Activated T-helper 9 cell treated with anti-CD3 and anti-CD28 coated beads, Interleukin-2, amount 50 U/mL, for 16 hours (primary cell): ENCODE results near the gene SLC16A13.
"Not testable (repeated sequence)": the region's sequence is repeated elsewhere in the genome, so short reads cannot be mapped to it uniquely, and the experiment has no call there.

Experiments
- DNase-seq: peaks from one replicate; pipeline ENCODE4 v3.0.0-alpha.2; 2020; ENCODE audit warnings: low read depth

The SLC16A13 gene, protein sequence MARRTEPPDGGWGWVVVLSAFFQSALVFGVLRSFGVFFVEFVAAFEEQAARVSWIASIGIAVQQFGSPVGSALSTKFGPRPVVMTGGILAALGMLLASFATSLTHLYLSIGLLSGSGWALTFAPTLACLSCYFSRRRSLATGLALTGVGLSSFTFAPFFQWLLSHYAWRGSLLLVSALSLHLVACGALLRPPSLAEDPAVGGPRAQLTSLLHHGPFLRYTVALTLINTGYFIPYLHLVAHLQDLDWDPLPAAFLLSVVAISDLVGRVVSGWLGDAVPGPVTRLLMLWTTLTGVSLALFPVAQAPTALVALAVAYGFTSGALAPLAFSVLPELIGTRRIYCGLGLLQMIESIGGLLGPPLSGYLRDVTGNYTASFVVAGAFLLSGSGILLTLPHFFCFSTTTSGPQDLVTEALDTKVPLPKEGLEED

DNA sequence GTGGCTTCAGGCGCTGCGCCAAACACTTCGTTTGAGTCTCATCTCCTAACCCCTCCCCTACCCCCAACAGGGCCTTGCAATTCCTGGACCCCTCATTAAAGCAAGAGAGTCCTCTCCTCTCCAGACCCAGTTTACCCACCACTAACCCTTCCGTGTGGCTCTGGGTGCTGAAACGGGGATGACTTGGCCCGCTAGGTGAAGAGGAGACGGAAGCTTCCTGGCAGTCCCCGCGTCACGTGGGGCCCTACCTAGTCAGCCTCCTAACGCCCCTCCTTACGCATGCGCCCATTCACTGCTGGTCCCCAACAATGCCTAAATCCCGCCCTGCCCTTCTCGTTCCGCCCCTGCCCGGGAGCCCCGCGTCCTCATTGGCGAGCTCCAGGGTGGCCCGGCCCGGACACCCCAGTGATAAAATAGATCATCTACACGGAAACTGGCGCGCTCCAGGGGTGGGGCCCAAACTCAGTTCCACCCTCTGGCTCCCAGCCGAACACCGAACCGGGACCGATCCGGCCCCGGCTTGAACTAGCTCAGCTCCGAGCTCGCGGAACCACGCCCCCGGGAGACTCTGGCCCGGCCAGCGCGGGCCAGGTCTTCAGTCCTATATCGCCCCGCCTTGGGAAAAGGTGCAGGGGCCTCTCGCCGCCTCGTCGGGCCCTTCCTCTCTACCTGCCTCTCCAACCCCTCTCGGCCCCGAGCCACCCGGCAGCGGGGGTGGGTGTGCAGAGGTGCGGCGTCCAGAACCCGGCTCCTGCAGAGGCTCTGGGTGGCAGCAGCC lies at the start of gene SLC16A13:
Gene SLC16A13 (plus strand): TSS at position 425 of the 778 bp plus-strand sequence. CDS start 368 bp downstream, outside the sequence.
- peak; percentile 96 for DNase-seq

DNA sequence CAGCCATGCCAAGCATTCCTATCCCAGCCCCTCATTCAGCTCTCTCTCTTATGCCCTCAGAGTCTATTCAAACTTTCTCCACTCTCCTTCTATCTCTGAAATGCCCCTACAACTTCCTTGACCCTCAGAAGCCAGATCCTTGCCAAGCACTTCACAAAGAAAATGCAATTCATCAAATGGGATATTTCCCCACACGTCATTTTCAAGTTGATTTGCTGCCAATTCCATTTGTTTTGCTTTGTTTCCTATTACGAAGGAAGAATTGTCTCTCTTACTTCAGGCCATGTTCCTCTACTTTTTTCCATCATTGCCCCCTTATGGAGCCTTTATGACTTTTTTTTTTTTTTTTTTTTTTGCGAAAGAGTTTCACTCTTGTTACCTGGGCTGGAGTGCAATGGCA lies 49.1 kb upstream of the SLC16A13 start:
- DNase-seq: no peak

DNA sequence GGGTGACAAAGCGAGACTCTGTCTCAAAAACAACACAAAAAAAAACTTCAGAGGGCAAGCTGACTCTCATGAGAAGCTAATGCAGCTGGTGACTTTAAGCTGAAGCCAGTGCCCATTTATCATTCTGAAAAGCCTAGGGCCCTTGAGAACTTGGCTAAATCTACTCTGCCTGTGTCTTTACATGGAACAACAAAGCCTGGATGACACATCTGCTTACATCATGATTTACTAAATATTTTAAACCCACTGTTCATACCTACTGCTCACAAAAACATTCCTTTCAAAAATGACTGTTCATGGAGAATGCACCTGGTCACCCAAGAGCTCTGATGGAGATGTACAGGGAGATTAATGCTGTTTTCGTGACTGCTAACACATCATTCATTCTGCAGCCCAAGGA lies 46.0 kb upstream of the SLC16A13 start:
- no peak for DNase-seq

DNA sequence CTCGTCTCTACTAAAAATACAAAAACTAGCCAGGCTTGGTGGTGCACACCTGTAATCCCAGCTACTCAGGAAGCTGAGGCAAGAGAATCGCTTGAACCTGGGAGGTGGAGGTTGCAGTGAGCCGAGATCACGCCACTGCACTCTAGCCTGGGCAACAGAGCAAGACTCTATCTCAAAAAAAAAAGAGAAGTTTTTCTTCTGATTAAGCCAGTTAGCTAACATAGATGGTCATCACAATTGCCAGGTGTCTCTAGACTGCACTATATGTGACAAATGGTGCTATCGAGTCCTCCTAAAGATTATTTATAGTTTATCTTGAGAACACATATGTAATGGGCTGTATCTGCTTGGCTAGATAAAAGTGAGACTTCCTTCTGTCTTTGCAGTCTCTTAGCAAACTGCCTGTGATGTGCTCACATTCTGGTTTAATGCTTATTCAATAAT lies 42.2 kb upstream of the SLC16A13 start:
- not testable (repeated sequence) for DNase-seq

DNA sequence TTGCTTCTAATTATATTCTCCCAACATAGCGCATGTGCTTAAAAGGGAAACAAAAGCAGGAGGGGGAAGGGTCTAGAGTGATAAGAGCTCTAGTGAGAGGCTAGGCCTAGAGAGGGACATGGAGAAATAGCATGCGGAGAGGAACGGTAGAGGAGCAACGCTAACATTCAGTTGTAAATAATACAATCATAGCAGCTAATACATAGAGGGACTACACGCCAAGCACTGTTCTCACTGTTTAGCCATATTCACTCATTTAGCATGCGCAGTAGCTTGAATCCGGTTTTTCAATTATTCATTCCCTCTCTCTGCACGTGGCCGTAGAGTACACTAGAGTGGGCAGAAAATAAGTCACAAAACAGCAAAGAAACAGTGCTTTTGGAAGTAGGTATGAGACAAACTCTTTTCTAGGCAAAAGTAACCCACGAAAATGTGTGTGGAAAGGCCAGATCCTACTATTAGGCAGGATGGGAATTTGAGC lies 41.7 kb upstream of the SLC16A13 start:
- DNase-seq: no peak

DNA sequence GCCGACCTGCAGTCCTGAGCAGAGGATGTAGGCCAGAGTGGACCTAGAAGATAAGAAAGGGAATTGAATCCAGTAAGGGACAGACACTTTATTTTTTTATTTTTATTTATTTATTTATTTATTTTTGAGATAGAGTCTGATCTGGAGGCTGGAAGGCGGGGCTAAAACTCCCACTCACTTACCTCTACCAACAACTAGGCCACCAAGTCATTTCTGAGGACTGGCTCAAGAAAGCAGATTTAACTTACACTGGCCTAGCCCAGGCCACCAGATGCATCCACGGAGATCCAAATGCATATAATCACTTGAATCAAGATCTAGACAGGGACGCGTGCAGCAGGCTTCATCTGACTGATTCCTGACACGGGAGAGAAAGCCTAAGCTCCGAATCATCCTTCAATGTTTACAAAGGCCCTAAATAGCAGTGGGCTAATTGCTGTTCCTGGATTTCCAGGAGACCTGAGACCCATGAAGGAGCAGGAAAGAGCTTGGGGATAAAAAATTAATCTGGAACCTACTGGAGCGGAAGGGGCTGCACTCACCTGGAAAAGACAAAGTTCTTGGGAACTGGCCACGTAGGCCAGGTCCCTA lies 41.1 kb upstream of the SLC16A13 start:
- DNase-seq: no peak

DNA sequence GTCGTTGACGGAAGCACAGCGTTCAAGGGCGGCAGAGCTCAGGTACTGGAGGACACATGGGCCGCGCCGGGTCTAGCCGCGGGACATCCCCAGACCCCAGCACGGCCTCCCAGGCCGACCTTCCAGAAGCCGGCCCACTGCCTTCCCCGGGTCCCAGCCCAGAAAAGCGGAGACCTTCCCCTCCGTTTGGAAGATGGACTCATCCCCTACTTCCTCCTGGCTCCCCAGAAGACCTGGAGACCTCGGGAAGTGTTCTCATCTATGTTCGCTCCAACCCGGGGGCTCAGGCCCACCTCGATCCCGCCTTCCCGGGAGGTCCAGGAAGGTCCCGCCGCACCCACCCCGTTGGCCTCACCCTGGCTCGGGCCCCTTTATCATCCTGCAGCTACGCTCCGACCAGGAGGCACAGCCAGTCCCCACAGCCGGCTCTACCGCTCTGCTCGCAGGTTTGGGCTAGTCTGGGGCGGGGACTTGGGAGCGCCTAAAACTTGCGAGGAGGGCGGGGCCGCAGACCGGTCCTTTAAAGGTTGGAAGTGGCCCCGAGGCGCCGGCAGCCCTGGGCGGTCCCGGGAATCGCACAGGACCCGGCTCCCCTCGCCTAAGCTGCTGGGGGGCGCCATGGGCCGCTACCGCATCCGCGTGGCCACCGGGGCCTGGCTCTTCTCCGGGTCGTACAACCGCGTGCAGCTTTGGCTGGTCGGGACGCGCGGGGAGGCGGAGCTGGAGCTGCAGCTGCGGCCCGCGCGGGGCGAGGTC lies 40.1 kb upstream of the SLC16A13 start, which contains the start of gene ALOX12:
Gene ALOX12 (plus strand): TSS at position 550 of the 756 bp plus-strand sequence. CDS start 69 bp downstream, at position 619.
- no peak for DNase-seq

DNA sequence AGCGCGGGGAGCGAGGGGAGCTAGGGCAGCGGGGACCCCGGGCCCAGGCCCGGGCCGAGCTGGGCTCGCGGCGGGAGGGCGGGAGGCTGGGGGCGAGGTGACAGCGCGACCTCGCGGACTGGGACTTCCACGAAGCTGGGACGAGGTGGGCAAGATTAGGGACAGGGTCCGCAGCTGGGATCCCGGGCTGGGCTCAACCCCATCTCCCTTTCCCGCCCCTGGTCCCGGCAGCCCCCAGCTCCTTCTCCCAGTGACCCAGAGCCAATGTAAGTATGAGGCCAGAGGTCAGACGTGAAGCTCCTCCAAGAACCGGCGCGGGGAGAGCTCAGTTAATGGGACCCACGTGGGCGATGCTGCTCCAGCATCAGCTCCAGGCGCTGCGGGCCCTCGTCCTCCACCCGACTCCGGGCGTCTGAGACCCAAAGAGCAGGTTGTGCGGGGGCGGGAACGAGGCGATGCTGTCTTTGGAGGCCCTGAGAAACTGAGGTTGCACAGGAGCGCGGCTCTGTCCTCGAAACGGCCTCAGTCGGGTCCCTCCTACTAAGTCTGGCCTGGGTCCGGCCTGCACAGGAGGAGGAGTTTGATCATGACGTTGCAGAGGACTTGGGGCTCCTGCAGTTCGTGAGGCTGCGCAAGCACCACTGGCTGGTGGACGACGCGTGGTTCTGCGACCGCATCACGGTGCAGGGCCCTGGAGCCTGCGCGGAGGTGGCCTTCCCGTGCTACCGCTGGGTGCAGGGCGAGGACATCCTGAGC lies 39.4 kb upstream of the SLC16A13 start:
- DNase-seq: no peak

DNA sequence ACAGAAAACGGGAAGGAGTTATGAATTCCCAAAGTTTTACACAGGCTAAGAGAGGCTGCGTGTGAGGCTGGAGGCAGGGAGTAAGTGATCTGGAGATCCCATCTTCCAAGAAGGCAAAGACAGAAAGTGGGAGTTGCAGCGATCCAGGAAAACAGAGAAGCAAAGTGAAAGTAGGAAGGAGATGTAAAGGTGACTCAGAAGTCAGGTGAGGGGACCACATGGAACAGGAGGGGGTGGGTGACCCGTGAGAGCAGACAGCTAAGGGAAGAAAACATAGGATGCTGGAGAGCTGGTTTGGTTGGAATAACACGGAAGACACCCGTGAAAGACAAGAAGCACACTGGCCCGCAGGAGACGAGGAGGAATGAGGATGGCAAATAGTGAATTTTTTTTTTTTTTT lies 38.6 kb upstream of the SLC16A13 start:
- DNase-seq: no peak

DNA sequence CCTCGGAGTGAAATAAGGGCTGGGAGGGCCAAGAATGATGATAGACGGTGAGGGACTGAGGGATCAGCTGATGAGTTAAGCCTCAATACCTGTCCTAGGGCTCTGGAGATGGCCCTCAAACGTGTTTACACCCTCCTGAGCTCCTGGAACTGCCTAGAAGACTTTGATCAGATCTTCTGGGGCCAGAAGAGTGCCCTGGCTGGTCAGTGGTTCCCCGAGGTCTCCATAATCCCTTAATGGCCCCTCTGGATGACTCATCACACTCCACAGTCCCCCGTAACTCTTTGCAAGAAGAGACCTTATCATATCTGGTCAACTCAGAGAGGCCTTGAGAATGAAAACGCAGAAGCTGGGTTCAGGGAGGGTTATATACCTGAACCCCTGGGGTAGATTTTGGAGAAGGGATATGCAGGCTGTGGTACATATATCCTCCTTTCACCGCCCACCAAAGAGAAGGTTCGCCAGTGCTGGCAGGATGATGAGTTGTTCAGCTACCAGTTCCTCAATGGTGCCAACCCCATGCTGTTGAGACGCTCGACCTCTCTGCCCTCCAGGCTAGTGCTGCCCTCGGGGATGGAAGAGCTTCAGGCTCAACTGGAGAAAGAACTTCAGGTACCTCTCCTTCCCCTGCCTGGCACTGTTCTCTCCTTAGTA lies 36.8 kb upstream of the SLC16A13 start:
- no peak for DNase-seq

DNA sequence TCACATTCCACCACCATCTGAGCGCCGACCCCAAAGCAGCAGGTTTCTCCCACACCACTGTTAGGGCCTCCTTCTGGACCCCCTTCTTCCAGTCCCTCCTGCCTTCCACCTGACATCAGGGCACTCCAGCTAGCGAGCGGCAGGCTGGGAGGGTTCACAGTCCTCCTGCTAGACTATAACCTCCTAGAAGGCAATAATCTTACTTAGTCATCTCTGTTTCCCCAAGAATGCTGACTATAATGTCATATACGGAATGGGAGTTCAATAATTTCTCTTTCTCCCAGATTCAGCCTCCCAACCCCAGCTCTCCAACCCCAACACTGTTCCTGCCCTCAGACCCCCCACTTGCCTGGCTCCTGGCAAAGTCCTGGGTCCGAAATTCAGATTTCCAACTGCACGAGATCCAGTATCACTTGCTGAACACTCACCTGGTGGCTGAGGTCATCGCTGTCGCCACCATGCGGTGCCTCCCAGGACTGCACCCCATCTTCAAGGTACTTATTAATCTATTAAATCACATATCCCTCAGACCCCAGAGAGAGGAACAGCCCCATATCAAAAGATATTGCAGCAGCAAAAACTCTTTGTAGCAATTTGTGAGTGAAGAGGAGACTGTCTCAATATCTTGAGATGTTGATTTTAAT lies 34.4 kb upstream of the SLC16A13 start:
- DNase-seq: no peak

DNA sequence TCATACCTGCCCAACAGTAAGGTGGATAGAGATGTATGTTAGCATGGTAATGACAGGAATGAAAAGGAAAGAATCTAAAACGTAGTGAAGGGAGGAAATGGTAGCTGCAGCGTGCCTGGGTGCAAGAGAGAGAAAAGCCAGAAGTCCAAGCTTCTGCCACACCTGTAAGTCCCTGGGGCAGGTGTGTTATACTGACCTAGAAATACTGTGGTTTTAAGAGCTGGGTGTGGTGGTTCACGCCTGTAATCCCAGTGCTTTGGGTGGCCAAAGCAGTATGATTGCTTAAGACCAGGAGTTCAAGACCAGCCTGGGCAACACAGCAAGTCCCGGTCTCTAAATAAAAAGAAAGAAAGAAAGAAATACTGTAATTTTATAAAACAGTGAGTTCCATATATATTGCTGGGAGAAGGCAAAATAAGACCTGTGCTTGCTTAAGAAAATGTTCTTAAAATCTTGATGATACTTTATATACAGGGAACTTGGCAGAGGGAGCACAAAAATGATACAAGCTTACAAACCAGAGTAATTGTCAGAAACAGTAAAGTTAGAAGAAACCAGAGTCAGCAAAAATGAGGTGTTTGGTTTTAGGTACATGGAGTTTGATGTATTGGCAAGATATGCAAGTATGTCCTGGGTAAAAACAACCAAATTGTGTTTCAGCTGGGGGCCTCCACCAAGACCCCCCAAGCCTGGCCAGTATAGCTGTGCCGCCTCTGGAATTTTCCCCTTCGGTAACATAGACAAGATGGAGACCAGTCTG lies 33.3 kb upstream of the SLC16A13 start:
- DNase-seq: no peak

DNA sequence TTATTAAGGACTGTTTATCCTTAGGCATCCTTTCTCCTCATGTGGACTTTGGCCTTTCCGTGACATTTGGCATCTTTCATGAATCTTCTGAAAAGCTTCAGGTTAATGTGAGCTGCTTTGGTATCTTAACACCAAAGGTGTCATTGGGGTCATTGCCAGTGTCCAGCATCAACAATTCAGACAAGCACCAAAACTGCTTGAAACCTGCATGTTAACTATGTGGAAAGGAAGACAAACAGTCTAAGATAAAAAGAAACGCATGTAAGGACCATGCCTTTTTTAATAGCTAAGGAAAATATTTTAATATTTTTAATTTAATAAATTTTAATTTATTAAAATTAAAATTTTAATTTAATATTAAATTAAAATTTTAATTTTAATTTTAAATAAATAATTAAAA lies 32.1 kb upstream of the SLC16A13 start:
- DNase-seq: no peak

DNA sequence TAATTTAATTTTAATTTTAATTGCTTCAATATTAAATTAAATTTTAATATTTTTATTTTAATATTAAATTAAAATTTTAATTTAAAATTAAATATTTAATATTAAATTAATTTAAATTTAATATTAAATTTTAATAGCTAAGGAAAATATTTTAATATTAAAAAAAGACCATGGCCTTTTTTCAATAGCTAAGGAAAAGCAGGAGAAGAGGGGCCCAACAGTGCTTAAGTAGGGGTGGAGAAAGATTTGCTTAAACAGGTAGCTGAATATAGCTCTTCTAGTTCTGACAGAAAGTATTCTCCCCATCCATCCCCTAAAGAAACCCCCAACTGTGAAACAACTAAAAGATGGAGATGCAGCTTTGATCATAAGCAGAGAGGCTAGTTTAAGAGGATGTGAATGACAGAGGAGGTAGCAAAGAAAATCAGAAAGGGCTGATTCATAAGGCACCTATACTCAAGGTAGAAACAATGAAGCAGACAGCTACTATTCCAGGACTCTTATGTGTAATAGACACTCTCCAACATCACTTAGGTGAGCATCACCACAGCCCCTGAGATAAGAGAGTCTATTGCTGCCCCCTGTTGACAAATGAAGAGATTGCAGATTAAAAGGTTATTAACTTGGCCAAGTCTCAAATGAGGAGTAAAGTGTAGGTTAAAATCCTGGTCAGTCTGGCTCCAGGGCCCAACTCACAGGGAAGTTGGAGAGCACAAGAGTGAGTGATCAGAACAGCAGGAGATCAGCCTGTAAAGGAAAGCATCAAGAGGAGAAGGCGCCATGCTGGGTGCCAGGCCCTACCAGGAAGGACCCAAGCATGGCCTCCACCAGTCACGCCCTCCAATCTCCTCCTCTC lies 31.2 kb upstream of the SLC16A13 start:
- no peak for DNase-seq

DNA sequence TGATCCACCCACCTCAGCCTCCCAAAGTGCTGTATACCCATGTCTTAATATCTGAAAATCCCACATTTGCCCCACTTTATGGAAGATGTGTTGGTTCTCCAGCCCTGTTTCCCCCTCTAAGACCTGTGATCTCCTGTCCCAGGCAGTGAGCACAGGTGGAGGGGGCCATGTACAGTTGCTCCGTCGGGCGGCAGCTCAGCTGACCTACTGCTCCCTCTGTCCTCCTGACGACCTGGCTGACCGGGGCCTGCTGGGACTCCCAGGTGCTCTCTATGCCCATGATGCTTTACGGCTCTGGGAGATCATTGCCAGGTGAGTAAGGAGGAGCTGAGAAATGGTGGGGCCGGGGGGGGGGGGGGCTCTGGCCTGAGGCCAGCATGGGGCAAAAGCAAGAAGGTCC lies 30.1 kb upstream of the SLC16A13 start:
- DNase-seq: no peak

DNA sequence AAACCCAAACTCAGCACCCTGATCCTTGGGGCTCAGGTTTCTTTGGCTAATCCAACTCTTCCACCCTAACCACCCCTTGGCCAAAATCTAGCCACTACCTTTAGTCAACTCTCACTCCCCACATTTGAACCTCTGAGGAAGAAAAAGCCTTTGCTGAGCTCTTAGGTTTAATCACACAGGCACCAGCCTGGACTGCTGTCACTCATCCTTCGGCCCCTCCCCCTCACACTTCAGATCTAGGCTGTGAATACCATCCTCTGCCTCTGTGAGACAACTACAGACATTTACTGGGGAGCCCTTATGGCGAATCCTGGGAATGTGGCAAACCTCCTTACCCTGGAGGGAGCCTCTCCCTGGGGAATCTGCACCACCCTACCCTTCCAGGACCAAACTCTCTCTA lies 28.7 kb upstream of the SLC16A13 start:
- no peak for DNase-seq

DNA sequence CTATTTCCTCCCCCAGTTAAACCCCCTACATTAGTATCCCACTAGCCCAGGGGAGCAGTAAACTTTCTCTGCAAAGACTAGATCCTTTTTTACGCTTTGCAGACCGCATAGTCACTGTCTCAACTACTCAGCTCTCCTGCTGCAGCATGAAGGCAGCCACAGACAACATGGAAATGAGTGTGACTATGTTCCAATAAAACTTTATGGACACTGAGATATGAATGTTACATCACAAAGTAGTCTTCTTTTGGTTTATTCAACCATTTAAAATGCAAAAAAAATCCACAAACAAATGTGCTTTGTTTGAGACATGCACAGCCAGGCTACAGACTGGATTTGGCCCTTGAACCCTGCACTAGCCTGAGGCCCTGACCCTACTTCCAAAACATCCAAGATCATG lies 25.3 kb upstream of the SLC16A13 start:
- no peak for DNase-seq

DNA sequence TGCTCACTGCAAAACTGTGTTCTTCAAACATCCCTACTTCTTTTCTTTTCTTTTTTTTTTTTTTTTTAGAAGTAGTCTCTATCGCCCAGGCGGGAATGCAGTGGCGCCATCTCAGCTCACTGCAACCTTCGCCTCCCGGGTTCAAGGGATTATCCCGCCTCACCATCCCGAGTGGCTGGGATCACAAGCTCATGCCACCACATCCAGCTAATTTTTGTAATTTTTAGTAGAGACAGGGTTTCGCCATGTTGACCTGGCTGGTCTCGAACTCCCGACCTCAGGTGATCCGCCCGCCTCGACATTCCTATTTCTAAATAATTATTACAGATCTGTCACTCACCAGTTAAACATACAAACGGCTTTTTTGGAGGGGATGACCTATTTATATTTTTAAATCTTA lies 24.4 kb upstream of the SLC16A13 start:
- DNase-seq: no peak
